Measurements from ENCODE around the gene GPR173.

GPR173 gene

GRCh38 chrX:53115550-53115874, 66.9 kb downstream of the GPR173 start:
- Mint-ChIP-seq H3K4me1 (peaks cover 7% of the 10 kb centered on the region), H3K36me3 (ENCODE audit: low read depth) (peaks cover 38% of the 10 kb centered on the region), H3K27me3 (ENCODE audit: low read depth, poor library complexity) (peaks cover 4% of the 10 kb centered on the region), H3K4me3 (no peak overlapping the region), H3K9me3 (peaks cover 37% of the 10 kb centered on the region), H3K27ac (peak overlapping the region; percentile 44)
- TF ChIP-seq, protein P1, sequence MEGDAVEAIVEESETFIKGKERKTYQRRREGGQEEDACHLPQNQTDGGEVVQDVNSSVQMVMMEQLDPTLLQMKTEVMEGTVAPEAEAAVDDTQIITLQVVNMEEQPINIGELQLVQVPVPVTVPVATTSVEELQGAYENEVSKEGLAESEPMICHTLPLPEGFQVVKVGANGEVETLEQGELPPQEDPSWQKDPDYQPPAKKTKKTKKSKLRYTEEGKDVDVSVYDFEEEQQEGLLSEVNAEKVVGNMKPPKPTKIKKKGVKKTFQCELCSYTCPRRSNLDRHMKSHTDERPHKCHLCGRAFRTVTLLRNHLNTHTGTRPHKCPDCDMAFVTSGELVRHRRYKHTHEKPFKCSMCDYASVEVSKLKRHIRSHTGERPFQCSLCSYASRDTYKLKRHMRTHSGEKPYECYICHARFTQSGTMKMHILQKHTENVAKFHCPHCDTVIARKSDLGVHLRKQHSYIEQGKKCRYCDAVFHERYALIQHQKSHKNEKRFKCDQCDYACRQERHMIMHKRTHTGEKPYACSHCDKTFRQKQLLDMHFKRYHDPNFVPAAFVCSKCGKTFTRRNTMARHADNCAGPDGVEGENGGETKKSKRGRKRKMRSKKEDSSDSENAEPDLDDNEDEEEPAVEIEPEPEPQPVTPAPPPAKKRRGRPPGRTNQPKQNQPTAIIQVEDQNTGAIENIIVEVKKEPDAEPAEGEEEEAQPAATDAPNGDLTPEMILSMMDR (IDR thresholded peaks at IDR 0.05) = no peak
- DNase-seq = no peak

GRCh38 chrX:53116101-53116500, 67.5 kb downstream of the GPR173 start:
- H3K36me3 Mint-ChIP-seq (ENCODE audit: low read depth) = peaks cover 38% of the 10 kb centered on the region
- DNase-seq = no peak
- peak overlapping the region; percentile 44 for H3K27ac Mint-ChIP-seq
- TF ChIP-seq, protein P1 (IDR thresholded peaks at IDR 0.05) = no peak
- H3K4me3 Mint-ChIP-seq = no peak overlapping the region
- peaks cover 7% of the 10 kb centered on the region for H3K4me1 Mint-ChIP-seq
- H3K9me3 Mint-ChIP-seq = peaks cover 37% of the 10 kb centered on the region
- H3K27me3 Mint-ChIP-seq (ENCODE audit: low read depth, poor library complexity) = peaks cover 4% of the 10 kb centered on the region

GRCh38 chrX:53122013-53122412, 73.4 kb downstream of the GPR173 start:
- Mint-ChIP-seq H3K27me3 (ENCODE audit: low read depth, poor library complexity) (peaks cover 4% of the 10 kb centered on the region), H3K36me3 (ENCODE audit: low read depth) (peaks cover 42% of the 10 kb centered on the region), H3K4me1 (no peaks in the 10 kb centered on the region), H3K27ac (peak overlapping the region; percentile 40), H3K4me3 (no peak overlapping the region), H3K9me3 (peaks cover 42% of the 10 kb centered on the region)
- TF ChIP-seq, protein P1 (IDR thresholded peaks at IDR 0.05) = no peak
- no peak for DNase-seq

- Mint-ChIP-seq H3K4me3 (no peak overlapping the region), H3K9me3 (peaks cover 39% of the 10 kb centered on the region)
Observed at GRCh38 chrX:53125506-53125905, 76.9 kb downstream of the GPR173 start.

DNA sequence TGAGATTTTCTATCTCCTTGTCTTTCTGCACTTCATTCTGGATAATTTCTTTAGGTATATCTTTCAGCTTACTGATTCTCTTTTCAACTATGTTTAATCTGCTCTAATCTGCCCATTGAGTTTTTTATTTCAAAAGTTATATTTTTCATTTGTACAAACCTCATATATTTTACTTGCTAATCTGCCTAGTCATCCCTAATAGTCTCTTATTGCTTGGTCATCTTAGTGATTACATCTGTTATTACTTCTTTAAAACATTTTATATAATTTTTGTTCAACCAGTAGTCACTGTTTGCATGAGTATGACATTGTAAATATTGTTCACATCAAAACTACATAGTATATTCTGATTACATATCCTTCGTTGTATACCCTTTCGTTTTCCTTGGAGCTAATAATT, 77.8 kb downstream of the GPR173 start:
- no peak for DNase-seq
- Mint-ChIP-seq H3K27me3 (ENCODE audit: low read depth, poor library complexity) (no peaks in the 10 kb centered on the region), H3K4me3 (no peak overlapping the region)

More at GRCh38 chrX:53125506-53125905, 76.9 kb downstream of the GPR173 start:
- no peak overlapping the region for H3K27ac Mint-ChIP-seq
- DNase-seq = no peak
- H3K36me3 Mint-ChIP-seq (ENCODE audit: low read depth) = peaks cover 31% of the 10 kb centered on the region
- no peaks in the 10 kb centered on the region for H3K27me3 Mint-ChIP-seq (ENCODE audit: low read depth, poor library complexity)
- TF ChIP-seq, protein P1 (IDR thresholded peaks at IDR 0.05) = no peak
- H3K4me1 Mint-ChIP-seq = no peaks in the 10 kb centered on the region

More for the DNA sequence above, 77.8 kb downstream of the GPR173 start:
- Mint-ChIP-seq H3K4me1 (no peaks in the 10 kb centered on the region), H3K27ac (no peak overlapping the region), H3K9me3 (peaks cover 42% of the 10 kb centered on the region), H3K36me3 (ENCODE audit: low read depth) (peaks cover 37% of the 10 kb centered on the region)
- TF ChIP-seq, protein P1 (IDR thresholded peaks at IDR 0.05) = no peak
